ENCODE data around the gene HLA-DQA1.

DNA sequence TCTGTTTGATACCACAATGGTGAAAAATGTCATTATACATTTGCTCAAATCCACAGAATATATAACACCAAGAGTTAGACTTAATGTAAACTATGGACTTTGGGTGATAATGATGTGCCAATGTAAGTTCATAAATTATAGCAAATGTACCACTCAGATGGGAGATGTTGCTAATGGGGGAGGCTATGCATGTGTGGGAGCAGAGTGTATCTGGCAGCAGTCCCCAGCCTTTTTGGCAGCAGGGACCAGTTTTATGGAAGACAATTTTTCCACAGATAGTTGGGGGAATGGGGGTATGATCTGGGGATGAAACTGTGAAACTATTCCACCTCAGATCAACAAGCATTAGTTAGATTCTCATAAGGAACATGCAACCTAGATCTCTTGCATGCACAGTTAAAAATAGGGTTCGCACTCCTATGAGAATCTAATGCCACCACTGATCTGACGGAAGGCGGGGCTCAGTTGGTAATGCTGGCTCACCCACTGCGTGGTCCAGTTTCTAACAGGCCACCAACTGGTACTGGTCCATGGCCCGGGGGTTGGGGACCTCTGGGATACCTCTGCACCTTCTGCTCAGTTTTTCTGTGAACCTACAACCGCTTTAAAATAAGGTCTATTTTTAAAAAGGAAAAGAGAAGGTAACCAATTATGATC, 8.0 kb downstream of the HLA-DQA1 start:
- TF ChIP-seq CTCF (conservative IDR thresholded peaks at IDR 0.05) (no peak), EZH2 (IDR thresholded peaks at IDR 0.05; ENCODE audit: low read depth) (no peak)

Data from PC-9 (cell line).